Effector CD4-positive, alpha-beta T cell (primary cell): ENCODE results near the gene SLC25A4.

Experiments used
- DNase-seq: peaks from one replicate; pipeline ENCODE4 v3.0.0-alpha.2; 2020

The SLC25A4 gene

GRCh38 chr4:185122681-185123345 lies 20.3 kb upstream of the SLC25A4 start:
- no peak for DNase-seq

DNA sequence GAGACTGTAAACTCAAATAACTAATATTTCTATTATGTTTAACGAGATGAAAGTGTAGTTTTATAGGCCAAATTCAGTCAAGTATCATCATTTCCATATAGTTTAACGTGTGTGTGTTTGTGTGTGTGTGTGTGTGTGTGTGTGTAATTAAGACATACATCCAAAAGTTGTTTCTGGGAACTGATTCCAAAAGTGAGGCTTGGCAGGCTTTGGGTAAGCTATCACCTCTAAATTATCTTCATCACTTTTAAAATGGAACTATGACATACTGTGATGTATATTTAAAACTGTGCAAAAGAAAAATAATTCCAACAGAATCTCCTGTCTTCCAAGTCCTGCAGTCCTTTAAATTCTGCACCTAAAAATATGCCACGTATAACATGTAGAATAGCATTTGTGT lies 19.1 kb upstream of the SLC25A4 start:
- no peak for DNase-seq

DNA sequence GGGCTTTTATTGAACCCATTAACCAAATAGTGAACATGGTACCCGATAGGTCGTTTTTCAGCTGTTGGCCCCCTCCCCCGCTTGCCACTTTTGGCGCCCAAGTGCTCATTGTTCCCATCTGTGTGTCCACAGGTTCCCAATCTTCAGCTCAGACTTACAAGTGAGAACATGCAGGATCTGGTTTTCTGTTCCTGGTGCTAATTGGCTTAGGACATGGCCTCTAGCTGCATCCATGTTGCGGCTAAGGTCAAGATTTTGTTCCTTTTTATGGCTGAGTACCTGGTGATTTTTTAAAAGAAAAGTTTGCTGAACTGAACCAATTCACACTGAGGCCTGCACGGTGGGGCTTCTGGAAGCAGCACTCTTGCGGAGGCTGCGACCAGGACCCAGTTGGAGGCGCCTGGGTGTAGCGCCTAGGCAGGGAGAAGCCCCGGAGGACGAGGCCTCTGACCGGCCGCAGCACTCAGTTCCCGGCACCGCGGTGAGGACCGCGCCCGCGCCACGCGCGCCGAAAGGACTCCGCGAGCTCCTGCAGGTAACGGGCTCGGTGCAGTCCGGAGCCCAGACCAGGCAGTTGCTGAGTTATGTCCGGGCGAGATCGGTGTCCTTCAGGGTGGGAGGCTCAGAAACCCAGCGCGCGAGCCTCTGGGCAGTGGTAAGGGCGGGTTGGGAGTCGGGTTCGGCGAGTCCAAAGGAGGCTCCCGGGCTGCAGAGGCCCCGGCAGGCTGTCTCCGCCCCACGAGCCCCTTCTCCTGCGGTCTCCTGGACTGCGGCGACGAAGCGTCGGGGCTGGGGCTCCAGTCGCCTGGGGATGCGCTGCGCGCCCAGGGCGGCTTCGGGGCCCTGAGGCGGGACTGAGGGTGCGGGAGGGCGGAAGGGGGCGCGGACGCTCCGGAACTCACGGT lies 15.8 kb upstream of the SLC25A4 start:
- DNase-seq: no peak

- no peak for DNase-seq
These were observed 14.6 kb upstream of the SLC25A4 start for GRCh38 chr4:185128272-185129119.

- DNase-seq: no peak
These were observed 8.7 kb upstream of the SLC25A4 start for GRCh38 chr4:185134307-185134869.

DNA sequence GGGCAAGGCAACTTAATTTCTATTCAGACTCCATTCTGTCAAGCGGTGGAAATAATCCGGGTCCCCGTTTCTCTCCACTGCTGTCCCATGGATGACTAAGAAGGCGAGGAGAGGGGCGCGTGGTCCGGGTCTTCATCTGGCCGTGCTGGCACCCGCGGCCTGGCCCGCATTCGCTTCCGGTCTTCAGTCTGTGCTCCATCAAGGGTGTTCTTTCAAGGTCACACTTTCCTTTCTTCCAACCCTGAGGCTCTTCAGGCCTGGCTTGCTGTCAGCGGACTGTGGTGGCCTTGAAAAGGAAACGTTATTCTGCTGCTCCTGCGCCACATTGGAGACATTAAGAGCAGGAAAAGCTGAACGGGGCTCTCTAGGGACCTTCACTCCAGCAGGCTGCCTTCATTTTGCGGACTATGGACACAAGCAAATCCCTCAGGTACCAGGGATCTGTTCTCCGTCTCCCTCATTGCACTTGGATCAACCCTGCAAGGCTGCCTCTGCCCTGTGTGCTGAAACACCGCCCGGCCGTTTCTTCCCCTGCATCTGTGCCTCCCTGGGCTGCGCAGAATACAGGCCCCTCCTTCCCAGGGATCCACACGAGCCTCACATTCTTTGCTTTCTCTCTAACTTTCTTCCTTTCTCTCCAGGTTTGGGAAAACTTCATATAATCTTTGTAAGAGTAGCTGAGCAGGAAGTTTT lies 5.7 kb upstream of the SLC25A4 start:
- DNase-seq: no peak

DNA sequence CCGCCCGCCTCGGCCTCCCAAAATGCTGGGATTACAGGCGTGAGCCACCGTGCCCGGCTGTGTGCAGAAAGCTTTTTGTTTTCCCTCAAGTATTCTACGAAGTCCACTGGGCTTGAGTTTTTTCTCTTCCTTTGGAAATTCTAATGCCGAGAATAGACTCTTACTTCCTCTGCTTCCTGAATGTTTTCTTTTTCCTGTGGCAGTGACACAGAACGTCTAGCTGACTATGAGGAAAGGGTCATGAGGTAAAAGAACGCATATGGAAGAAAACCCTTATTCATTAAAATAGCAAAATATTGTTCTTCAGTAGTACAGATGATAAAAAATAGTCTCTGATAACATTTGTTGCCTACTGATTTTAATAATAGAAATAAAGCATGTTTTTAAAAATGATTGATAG lies 4.9 kb upstream of the SLC25A4 start:
- no peak for DNase-seq

GRCh38 chr4:185139736-185140135 lies 3.3 kb upstream of the SLC25A4 start:
- DNase-seq: no peak

DNA sequence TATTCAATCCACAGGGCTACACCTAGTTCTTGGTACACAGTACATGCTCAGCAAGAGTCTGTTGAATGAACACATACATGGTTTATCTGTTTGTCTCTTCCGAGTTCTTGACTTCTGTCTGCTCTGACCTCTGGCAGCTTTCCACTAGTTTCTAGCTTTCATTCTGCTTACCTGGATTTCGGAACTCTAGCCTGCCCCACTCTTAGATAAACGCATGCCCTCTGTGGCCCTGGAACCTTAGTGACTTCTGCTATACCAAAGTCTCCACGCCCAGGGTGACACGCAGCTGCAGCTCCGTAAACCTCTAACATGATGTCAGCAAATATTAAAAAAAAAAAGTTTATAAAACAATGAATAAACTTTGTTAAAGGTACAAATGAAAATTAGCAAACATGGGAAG lies 1.3 kb upstream of the SLC25A4 start:
- DNase-seq: no peak

GRCh38 chr4:185142564-185142911 lies 528 bp upstream of the SLC25A4 start:
- DNase-seq: no peak

DNA sequence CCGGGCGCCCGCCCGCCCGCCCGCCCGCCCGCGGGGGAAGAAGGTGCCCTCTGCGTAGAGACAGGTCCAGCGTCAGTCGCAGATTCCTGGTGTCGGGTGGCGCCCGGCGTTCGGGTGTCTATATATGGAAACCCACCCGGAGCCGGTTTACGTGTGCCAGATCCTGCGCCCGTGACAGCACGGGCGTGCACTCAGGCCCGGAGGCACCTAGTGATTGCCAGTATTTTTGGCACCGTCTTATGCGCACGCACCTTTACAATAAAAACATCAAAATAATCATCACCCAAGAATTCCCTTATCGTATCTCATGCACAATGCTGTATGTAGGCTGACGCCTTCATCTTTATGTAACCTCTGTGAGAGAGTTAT lies 519 bp downstream of the SLC25A4 start:
- peak; percentile 14 for DNase-seq

DNA sequence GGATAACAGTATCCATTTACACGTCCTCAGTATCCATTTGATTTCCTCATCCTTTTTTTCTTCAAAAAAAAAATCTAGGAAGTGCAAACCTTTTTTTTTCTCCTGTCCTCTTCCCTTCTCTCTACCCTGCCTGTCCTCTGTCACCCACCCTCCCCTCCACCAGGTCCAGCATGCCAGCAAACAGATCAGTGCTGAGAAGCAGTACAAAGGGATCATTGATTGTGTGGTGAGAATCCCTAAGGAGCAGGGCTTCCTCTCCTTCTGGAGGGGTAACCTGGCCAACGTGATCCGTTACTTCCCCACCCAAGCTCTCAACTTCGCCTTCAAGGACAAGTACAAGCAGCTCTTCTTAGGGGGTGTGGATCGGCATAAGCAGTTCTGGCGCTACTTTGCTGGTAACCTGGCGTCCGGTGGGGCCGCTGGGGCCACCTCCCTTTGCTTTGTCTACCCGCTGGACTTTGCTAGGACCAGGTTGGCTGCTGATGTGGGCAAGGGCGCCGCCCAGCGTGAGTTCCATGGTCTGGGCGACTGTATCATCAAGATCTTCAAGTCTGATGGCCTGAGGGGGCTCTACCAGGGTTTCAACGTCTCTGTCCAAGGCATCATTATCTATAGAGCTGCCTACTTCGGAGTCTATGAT lies 1.7 kb downstream of the SLC25A4 start:
- DNase-seq: no peak

GRCh38 chr4:185145572-185145971 lies 2.5 kb downstream of the SLC25A4 start:
- DNase-seq: no peak

DNA sequence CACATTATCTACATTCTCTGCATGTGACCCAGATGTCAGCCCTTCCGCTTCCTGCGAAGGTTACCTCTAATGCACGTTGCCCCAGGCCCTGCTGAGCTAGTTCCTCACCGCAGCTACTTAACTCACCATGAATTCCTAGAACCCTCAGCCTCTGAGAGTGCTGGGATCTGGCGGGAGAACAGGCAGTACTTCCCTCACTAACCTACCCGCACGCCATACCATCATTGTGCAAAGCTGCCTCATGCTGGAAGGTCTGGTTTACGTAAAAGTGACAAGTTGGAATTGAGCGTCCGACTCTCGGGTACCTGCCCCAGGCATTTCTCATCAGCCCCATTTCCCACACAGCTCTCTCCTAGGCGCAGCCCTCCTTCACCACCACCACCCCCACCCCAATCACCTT lies 6.3 kb downstream of the SLC25A4 start:
- no peak for DNase-seq

DNA sequence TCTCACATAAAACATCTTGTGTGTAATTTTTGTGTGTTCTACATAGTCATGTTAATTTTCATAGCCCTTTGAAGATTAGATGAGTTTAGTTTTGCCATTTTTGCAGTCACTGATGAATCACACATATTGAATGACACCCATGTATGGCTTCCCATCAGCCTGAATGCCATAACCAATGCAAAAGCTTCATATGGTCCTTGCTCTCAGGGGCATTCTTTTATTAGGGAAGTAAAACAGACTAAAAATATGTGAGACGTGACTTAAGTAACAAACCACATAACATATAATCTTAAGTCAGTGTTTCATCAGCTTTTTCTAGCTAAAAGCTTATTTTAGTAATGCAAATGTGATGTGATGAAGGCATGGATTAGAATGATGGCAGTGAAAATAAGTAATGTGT lies 8.2 kb downstream of the SLC25A4 start:
- no peak for DNase-seq

DNA sequence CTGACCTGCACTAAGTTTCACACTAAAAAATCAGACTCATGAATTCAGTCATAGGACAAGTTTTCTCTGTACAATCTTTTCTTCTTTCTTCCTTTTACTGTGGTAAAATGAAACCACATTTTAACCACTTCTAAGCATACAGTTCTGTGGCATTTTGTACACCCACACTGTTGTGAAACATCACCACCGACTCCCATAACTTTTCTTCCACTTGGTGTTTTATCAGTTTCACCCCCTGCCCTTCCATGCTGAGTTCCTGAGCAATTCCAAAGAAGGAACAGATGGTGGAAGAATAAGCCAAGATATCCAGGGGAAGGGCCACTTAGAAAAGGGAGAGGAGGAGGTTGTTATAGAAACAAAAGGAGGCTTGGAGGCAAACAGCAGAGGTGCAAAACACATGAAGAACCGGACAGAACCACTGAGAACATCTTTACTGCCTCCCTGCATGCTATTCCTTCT lies 22.6 kb downstream of the SLC25A4 start:
- no peak for DNase-seq

GRCh38 chr4:185167234-185167633 lies 24.2 kb downstream of the SLC25A4 start:
- no peak for DNase-seq

DNA sequence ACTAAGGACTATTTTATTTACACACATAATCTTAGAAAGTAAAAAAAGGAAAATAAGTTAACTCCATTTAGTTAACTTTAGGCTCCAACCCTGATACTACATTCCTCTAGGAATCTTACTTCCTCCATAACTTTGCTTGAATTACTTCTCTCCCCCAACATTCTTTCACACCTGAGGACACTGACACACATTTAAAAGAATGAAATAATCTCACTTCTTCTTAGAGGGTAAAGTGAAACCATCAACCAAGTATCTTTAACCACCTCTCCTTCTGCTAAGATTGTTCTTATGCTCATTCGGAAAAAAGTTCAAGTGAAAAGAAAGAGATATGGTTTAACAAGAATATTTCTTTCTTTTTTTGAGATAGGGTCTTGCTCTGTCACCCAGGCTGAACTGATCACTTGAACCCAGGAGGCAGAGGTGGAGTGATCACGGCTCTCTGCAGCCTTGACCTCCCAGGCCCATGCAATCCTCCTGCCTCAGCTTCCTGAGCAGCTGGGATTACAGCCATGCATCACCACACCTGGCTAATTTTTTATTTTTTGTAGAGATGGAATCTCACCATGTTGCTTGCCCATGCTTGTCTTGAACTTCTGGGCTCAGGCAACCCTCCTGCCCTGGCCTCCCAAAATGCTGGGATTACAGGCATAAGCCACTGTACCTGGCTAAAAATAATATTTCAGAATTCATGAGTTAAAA lies 28.5 kb downstream of the SLC25A4 start:
- DNase-seq: no peak

- DNase-seq: no peak
These were observed 36.4 kb downstream of the SLC25A4 start for GRCh38 chr4:185179488-185179887.

DNA sequence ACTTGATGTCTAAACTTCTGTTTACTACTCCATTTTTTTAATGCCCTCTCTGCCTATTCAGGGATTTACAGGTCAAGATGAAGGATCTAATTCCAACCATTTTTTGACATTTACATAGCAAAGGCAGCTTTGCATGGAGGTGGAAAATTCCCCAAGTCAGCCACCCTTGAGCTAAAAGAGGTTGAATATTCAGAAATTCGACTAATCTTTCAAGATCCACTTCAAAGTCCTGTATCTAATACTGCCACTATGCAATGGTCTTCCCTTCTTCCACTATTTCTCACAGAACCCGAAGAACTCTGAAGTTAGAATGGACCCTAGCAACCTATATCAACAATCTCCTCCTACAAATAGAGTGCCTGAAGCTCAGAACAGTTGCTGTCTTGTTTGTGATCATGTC lies 39.2 kb downstream of the SLC25A4 start:
- DNase-seq: no peak

DNA sequence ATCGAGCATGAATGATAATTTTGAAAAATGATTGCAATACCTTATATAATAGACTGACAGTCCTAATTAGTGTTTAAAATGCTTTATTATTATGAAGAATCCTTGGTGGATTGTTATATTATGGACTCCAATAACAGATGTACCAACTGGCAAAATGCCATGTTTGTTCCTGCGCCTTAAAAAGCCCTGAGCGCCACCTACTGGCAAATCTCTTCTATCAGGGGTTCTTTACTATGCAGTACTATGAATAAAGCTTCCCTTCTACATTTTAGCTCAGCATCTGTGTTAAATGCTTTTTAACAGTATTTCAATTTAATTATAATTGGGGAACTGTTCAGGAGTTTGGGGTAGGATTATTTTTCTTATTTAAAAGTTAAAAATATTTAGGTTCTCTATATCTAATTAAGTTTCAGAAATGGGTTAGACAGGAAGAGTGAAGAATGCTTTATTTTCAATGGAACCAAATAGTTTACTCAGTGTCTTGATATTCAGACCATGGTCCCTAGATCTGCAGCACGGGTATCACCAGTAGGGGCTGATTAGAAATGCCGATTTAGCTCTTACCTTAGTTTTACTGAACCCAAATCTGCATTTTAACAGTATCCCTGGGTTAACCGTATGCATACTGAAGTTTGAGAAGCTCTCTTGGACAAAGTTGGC lies 40.7 kb downstream of the SLC25A4 start:
- peak; percentile 77 for DNase-seq
